Measurements from ENCODE around the gene DPEP2. TPM values are rescaled to one million over a fixed set of nuclear protein-coding genes. Genes with fewer than 3 reads are reported as not detected.
"Not testable (repeated sequence)": the region's sequence is repeated elsewhere in the genome, so short reads cannot be mapped to it uniquely, and the experiment has no call there.

Gene DPEP2
- total RNA-seq, 1 donor from 2014 or later, result not detected

- no peak for TF ChIP-seq CTCF (IDR thresholded peaks at IDR 0.05; ENCODE audit: unreplicated experiment)
- H3K27me3 Mint-ChIP-seq (ENCODE audit: low read depth), result no peaks in the 10 kb centered on the region
- no peaks in the 10 kb centered on the region for H3K36me3 Mint-ChIP-seq
- no peak for DNase-seq (ENCODE audit: low spot score in 2 of 2, unreplicated experiment in 2 of 2)
- H3K27ac Mint-ChIP-seq, result no peak overlapping the region
- no peak overlapping the region for H3K4me3 Mint-ChIP-seq
- no peaks in the 10 kb centered on the region for H3K9me3 Mint-ChIP-seq
- no peaks in the 10 kb centered on the region for H3K4me1 Mint-ChIP-seq
Observed at GRCh38 chr16:68000450-68000849, 1.2 kb upstream of the DPEP2 start.

- Mint-ChIP-seq H3K4me3 (no peak overlapping the region), H3K4me1 (no peaks in the 10 kb centered on the region), H3K9me3 (no peaks in the 10 kb centered on the region), H3K27me3 (ENCODE audit: low read depth) (no peaks in the 10 kb centered on the region), H3K36me3 (no peaks in the 10 kb centered on the region), H3K27ac (no peak overlapping the region)
- no peak for DNase-seq (ENCODE audit: low spot score in 2 of 2, unreplicated experiment in 2 of 2)
- no peak for TF ChIP-seq CTCF (IDR thresholded peaks at IDR 0.05; ENCODE audit: unreplicated experiment)
Observed at GRCh38 chr16:67999985-68000384, 701 bp upstream of the DPEP2 start.

GRCh38 chr16:67998231-67998778 lies 979 bp downstream of the DPEP2 start:
- not testable (repeated sequence) for H3K27me3 Mint-ChIP-seq (ENCODE audit: low read depth); DNase-seq (ENCODE audit: low spot score in 2 of 2, unreplicated experiment in 2 of 2); H3K36me3 Mint-ChIP-seq; H3K4me3 Mint-ChIP-seq; H3K4me1 Mint-ChIP-seq; H3K27ac Mint-ChIP-seq; H3K9me3 Mint-ChIP-seq

GRCh38 chr16:67996666-67997065 lies 2.6 kb downstream of the DPEP2 start:
- Mint-ChIP-seq H3K27ac (no peak overlapping the region), H3K4me3 (no peak overlapping the region), H3K9me3 (no peaks in the 10 kb centered on the region), H3K27me3 (ENCODE audit: low read depth) (no peaks in the 10 kb centered on the region), H3K4me1 (peaks cover 2% of the 10 kb centered on the region), H3K36me3 (no peaks in the 10 kb centered on the region)
- TF ChIP-seq CTCF (IDR thresholded peaks at IDR 0.05; ENCODE audit: unreplicated experiment), result no peak
- no peak for DNase-seq (ENCODE audit: low spot score in 2 of 2, unreplicated experiment in 2 of 2)

- no peak for DNase-seq (ENCODE audit: low spot score in 2 of 2, unreplicated experiment in 2 of 2)
- no peaks in the 10 kb centered on the region for H3K9me3 Mint-ChIP-seq
- no peak overlapping the region for H3K4me3 Mint-ChIP-seq
- peaks cover 2% of the 10 kb centered on the region for H3K4me1 Mint-ChIP-seq
- no peak overlapping the region for H3K27ac Mint-ChIP-seq
- TF ChIP-seq CTCF (IDR thresholded peaks at IDR 0.05; ENCODE audit: unreplicated experiment), result no peak
- H3K36me3 Mint-ChIP-seq, result no peaks in the 10 kb centered on the region
- H3K27me3 Mint-ChIP-seq (ENCODE audit: low read depth), result no peaks in the 10 kb centered on the region
Observed at GRCh38 chr16:67995423-67995822, 3.9 kb downstream of the DPEP2 start.

GRCh38 chr16:67994040-67994408 lies 5.3 kb downstream of the DPEP2 start:
- H3K27me3 Mint-ChIP-seq (ENCODE audit: low read depth); H3K36me3 Mint-ChIP-seq; H3K4me1 Mint-ChIP-seq; H3K4me3 Mint-ChIP-seq; H3K27ac Mint-ChIP-seq; H3K9me3 Mint-ChIP-seq; DNase-seq (ENCODE audit: low spot score in 2 of 2, unreplicated experiment in 2 of 2): not testable (repeated sequence)
